ENCODE results near the gene LAMP1. TPM values are rescaled to one million over a fixed set of nuclear protein-coding genes. Genes with fewer than 3 reads are reported as not detected.

The LAMP1 gene
- total RNA-seq, 2 donors from 2014 or later: 92.5 to 102 TPM

DNA sequence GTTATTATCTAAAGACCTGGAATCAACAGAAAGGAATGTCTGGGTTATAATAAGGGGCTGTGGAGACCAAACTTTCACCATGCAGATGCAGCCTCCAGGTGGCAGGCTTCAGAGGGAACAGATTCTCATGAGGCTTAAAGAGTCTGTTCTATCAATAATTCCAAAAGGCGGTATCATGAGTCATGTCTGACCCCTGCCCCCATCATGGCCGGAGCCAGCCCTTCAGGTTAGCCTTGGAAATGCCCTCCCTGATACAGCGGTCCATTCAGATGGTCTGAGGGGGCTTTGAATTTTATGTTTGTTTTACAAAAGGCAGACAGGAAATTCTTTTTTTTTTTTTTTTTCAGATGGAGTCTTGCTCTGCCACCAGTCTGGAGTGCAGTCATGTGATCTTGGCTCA, 21.7 kb upstream of the LAMP1 start:
- Mint-ChIP-seq H3K36me3 (ENCODE audit: low read depth) (peaks cover 2% of the 10 kb centered on the region), H3K4me1 (peaks cover 11% of the 10 kb centered on the region), H3K27me3 (peaks cover 16% of the 10 kb centered on the region), H3K27ac (no peak overlapping the region), H3K4me3 (no peak overlapping the region)
- DNase-seq: no peak
- peak; percentile 65 for ATAC-seq
- no peaks in the 10 kb centered on the region for H3K9me3 ChIP-seq (ENCODE audit: control insufficient read depth, low read length, poor library complexity, severe bottlenecking)

DNA sequence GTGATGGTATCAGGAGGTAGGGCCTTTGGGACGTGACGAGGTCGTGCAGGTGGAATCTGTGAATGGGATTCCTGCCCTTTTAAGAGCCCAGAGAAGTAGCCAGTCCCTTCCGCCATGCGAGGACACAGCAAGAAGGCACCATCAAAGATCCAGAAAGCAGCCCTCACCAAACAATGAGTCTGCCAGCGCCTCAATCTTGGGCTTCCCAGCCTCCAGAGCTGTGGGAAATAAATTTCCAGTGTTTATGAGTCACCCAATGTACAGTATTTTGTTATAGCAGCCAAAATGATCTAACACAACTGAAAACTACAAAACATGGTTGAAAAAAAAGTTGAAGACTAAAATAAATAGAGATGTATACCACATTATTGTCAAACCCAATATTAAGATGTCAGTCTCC, 16.9 kb upstream of the LAMP1 start:
- no peak for DNase-seq
- Mint-ChIP-seq H3K27me3 (peaks cover 11% of the 10 kb centered on the region), H3K27ac (no peak overlapping the region), H3K36me3 (ENCODE audit: low read depth) (peaks cover 2% of the 10 kb centered on the region), H3K4me1 (peaks cover 2% of the 10 kb centered on the region), H3K4me3 (no peak overlapping the region)
- no peak for ATAC-seq
- H3K9me3 ChIP-seq (ENCODE audit: control insufficient read depth, low read length, poor library complexity, severe bottlenecking): no peaks in the 10 kb centered on the region

DNA sequence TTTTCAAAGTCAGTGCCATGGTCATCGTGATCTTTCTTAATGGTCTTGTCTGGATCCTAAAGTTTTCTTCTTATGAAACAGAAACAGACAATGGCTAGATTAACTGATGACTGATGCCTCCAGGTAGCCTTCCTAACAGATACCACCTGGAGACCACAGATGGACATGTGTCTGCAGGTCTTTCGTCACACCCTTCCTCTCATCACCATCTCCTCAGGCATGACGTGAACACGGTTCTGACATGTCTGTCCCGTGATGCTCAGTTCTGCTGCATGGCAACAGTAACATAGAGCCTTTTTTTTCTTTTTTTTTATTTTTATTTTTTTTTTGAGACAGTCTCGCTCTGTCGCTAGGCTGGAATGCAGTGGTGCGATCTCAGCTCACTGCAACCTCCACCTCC, 13.1 kb upstream of the LAMP1 start:
- Mint-ChIP-seq H3K36me3 (ENCODE audit: low read depth) (no peaks in the 10 kb centered on the region), H3K27ac (no peak overlapping the region), H3K4me1 (no peaks in the 10 kb centered on the region), H3K4me3 (no peak overlapping the region), H3K27me3 (peaks cover 17% of the 10 kb centered on the region)
- ATAC-seq (no peak), DNase-seq (no peak)
- no peaks in the 10 kb centered on the region for H3K9me3 ChIP-seq (ENCODE audit: control insufficient read depth, low read length, poor library complexity, severe bottlenecking)

DNA sequence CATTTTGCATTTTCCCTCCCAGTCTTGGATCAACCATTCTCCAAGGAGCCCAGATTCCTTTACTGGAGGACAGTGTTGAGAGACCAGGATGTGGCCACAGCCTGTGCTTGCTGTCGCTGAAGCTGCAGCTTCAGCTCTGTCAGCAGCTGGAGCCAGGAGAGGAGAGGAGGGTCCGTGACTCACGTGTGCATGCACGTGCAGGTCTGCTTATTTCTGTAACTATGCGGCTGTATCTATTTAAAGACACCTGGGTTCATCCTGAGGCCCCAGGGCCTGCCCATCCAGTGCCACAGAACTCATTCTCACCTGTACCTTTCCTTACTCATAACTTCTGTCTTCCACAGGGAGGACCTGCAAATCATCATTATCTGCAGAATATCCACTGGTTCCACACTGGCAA, 8.2 kb upstream of the LAMP1 start:
- Mint-ChIP-seq H3K27ac (no peak overlapping the region), H3K36me3 (ENCODE audit: low read depth) (peaks cover 2% of the 10 kb centered on the region), H3K4me1 (peaks cover 19% of the 10 kb centered on the region), H3K4me3 (no peak overlapping the region), H3K27me3 (peaks cover 31% of the 10 kb centered on the region)
- DNase-seq: no peak
- H3K9me3 ChIP-seq (ENCODE audit: control insufficient read depth, low read length, poor library complexity, severe bottlenecking): no peaks in the 10 kb centered on the region
- ATAC-seq: no peak

DNA sequence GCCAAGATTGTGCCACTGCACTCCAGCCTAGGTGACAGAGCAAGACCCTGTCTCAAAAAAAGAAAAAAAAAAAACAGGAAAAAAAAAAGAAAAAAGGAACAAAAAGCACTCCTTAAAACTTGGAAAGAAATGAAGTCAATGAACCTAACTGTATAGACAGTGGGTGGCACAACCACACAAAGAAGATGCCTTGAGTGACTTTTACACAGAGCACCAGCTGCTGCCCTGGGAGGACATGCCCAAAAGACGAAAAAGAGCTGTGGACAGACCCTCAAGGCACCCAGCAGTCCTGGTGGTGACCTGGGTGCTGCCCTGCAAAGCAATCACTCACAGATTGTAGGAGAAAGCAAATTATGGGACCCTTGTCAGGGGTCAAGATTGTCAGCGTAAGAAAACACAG, 5.9 kb upstream of the LAMP1 start:
- peaks cover 22% of the 10 kb centered on the region for H3K4me1 Mint-ChIP-seq
- H3K36me3 Mint-ChIP-seq (ENCODE audit: low read depth): peaks cover 2% of the 10 kb centered on the region
- DNase-seq: no peak
- H3K27ac Mint-ChIP-seq: peak overlapping the region; percentile 49
- no peaks in the 10 kb centered on the region for H3K9me3 ChIP-seq (ENCODE audit: control insufficient read depth, low read length, poor library complexity, severe bottlenecking)
- no peak for ATAC-seq
- peaks cover 26% of the 10 kb centered on the region for H3K27me3 Mint-ChIP-seq
- peak overlapping the region; percentile 77 for H3K4me3 Mint-ChIP-seq

DNA sequence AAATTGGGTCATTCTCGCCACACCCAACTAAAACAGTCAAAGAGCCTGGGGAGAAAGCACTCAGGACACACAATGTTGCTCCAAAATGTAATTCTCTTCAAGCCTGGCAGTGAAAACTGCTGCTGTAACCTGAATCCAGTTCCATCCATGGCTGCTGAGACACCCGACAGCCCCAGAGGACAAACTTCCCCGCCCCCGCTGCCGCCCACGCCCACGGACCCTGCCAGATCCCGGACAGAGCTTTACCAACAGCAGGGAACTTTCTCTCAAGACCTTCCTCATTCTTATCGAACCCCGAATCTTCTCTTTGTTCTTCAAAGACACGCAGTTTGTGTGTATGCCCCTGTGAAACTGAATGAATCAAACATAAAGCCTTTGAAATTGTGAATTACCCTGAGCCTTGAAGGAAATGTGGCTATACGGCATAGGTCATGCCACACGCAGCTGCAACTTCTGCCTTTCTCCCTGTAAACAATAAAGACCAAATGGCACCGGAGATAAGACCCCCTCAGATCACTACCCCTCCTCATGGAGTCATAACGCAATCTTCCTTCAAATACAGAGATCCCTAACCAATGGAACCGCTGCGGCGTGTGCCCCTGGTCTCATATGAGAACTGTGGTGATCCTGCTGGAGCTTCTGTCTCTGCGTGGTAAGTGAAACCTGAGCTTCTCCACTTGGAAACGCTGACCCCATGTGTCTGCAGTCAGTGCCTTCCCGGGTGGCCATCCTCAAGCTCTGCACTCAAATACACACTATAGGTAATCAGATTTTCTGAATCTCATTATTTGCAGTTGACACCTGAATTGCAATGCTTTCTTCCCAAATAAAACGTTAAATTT, 4.8 kb upstream of the LAMP1 start:
- peak overlapping the region; percentile 85 for H3K4me3 Mint-ChIP-seq
- H3K36me3 Mint-ChIP-seq (ENCODE audit: low read depth): peaks cover 2% of the 10 kb centered on the region
- peaks cover 24% of the 10 kb centered on the region for H3K4me1 Mint-ChIP-seq
- H3K27me3 Mint-ChIP-seq: peaks cover 26% of the 10 kb centered on the region
- ATAC-seq: peak; percentile 20
- peak overlapping the region; percentile 75 for H3K27ac Mint-ChIP-seq
- DNase-seq: no peak
- H3K9me3 ChIP-seq (ENCODE audit: control insufficient read depth, low read length, poor library complexity, severe bottlenecking): no peaks in the 10 kb centered on the region

DNA sequence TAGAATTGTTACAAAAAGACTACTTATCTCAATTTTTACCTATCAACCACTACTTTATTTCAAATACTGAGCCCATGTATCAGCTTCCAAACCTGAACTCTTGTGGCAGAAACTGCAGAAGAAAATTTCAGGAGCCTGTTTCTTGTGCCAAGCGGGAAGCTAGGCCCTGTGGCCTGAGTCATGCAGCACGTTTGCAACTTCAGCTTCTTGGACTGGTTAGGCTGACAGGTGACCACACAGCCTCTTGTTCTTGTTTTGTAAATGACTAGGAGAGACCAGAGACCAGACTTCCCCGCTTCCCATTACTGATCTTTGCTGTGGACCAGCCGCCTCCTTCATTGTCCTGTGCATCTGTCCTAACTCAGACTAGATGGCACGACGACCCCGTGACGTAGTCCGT, 3.4 kb upstream of the LAMP1 start:
- peak overlapping the region; percentile 19 for H3K4me3 Mint-ChIP-seq
- H3K27ac Mint-ChIP-seq: no peak overlapping the region
- H3K27me3 Mint-ChIP-seq: peaks cover 19% of the 10 kb centered on the region

DNA sequence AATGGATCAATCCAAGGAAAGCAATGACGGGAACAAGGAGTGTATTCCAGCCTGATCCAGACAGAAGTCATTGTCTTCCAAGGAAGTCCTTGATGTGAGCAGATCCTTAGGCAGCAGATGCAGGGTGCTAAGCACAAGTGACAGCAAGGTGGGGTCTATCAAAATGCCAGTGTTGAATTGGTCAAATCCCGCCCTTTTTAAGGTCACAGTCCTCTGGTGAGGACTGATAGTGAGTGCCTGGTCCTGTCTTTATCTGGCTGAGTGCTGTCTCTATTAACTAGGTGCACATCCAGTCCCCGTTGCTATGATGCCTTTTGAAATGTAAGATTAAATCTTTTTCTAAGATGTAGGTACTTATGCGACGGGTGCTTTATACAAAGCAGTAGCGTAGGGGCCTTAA, 1.3 kb upstream of the LAMP1 start:
- Mint-ChIP-seq H3K4me1 (peaks cover 32% of the 10 kb centered on the region), H3K4me3 (peak overlapping the region; percentile 69), H3K27ac (peak overlapping the region; percentile 74), H3K27me3 (peaks cover 9% of the 10 kb centered on the region), H3K36me3 (ENCODE audit: low read depth) (no peaks in the 10 kb centered on the region)
- ATAC-seq (no peak), DNase-seq (no peak)
- no peaks in the 10 kb centered on the region for H3K9me3 ChIP-seq (ENCODE audit: control insufficient read depth, low read length, poor library complexity, severe bottlenecking)

More for the DNA sequence above, 3.4 kb upstream of the LAMP1 start:
- peaks cover 36% of the 10 kb centered on the region for H3K4me1 Mint-ChIP-seq
- ATAC-seq (no peak), DNase-seq (no peak)
- H3K36me3 Mint-ChIP-seq (ENCODE audit: low read depth): peaks cover 2% of the 10 kb centered on the region
- H3K9me3 ChIP-seq (ENCODE audit: control insufficient read depth, low read length, poor library complexity, severe bottlenecking): no peaks in the 10 kb centered on the region

DNA sequence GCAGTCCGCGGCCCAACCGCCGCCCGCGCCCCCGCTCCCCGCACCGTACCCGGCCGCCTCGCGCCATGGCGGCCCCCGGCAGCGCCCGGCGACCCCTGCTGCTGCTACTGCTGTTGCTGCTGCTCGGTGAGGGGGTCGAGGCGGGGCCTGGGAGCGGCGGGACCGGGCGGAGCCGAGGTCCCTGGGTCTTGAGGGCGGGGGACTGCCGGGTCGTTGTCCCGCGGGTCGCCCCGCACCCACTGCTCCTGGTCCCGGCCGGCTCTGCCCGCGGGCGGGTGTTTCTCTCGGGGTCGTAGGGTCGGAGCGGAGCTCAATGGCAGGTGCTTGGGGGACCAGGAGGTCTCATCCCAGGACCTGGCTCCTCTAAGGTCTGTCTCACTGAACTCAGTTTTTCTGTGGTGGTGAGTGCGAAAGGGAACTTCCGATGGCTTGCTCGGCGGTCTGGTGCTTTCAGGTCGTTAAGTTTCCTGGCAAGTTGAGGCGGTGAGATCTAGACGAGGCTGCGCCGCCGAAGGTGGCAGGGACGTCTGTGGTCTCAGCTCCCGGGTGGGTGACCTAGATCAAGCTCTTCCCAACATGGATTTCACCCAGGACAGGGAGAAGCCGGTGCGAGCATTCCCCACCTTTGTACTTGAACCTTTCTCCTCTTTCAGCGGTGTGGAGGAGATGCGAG, 467 bp downstream of the LAMP1 start:
- Mint-ChIP-seq H3K36me3 (ENCODE audit: low read depth) (no peaks in the 10 kb centered on the region), H3K4me3 (peak overlapping the region; percentile 95), H3K27me3 (peaks cover 1% of the 10 kb centered on the region), H3K27ac (peak overlapping the region; percentile 74), H3K4me1 (peaks cover 23% of the 10 kb centered on the region)
- peak; percentile 72 for ATAC-seq
- DNase-seq: peak; percentile 34 to 51 (median 41)
- H3K9me3 ChIP-seq (ENCODE audit: control insufficient read depth, low read length, poor library complexity, severe bottlenecking): no peaks in the 10 kb centered on the region

DNA sequence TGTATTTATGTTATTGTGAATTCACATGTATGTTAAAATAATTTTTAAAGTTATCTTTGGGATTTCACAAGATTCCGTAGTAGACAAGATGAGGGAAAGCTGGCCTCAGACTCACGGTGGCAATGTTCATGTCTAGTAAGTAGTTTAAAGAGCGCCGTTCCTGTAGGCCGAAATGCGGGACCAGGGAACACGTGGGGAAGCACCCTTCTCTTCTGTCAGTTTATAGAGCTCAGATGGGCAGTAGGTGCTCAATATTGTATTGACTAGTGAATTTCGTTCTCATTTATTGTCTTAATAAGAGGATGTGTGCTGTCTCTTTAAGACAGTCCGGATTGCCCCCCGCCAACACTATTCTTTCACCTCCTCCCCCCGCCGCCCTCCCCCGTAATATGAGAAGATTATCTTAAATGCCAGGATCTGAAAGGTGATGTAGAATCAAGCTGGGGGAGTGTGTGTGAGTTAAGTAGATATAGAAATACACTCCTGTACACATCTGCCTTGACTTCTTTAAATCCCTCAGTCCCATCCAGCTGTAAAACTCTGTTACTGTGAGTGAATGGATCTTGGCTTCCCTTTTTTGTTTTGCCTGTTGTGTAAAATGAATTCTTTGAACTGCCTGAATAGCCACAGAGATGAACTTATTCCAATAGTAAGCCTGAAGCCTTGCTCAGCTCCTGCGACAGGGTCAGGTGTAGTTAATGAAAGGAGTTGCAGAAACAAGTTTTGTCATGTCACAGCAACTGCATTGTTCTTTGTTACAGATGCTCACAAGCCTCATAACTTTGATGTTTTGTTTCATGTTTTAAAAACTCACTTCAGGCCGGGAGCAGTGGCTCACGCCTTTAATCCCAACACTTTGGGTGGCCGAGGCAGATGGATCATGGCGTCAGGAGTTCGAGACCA, 1.3 kb downstream of the LAMP1 start:
- peak overlapping the region; percentile 95 for H3K4me3 Mint-ChIP-seq
- no peak for ATAC-seq
- no peaks in the 10 kb centered on the region for H3K27me3 Mint-ChIP-seq
- peak overlapping the region; percentile 74 for H3K27ac Mint-ChIP-seq
- no peak for DNase-seq
- peaks cover 26% of the 10 kb centered on the region for H3K4me1 Mint-ChIP-seq
- no peaks in the 10 kb centered on the region for H3K36me3 Mint-ChIP-seq (ENCODE audit: low read depth)
- H3K9me3 ChIP-seq (ENCODE audit: control insufficient read depth, low read length, poor library complexity, severe bottlenecking): no peaks in the 10 kb centered on the region

DNA sequence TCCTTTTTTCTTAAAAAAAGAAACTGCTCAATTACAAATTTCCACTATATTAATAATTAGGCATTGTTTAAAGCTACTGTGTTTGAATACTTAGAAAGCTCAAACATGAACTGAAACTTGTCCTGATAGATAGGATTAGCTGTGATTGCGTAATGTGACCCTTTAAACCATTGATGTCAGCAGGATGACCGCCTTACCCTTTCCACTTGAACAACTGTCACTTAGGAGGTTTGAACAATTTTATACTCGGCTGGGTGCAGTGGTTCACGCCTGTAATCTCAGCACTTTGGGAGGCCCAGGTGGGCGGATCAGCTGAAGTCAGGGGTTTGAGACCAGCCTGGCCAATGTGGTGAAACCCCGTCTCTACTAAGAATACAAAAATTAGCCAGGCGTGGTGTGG, 2.9 kb downstream of the LAMP1 start:
- H3K4me3 Mint-ChIP-seq: no peak overlapping the region

DNA sequence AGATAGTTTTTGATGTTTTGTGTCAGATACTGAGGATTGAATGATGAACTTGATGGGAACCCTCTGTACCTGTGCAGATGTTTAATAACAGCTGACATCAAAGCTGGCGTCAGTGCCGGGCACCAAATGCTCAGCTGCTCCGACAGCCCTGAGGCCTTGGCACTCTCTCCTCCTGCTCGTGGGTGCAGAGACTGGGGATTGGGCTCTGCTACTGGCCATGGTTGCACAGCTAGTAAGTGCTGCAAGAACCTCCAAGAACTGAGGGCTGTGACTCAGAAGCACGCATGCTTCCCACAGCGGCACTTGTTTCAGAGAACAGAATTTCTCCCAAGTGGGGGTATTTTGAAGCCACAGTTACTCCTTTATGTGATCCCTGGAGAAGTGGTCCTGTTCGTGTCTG, 5.9 kb downstream of the LAMP1 start:
- Mint-ChIP-seq H3K4me1 (peaks cover 28% of the 10 kb centered on the region), H3K4me3 (no peak overlapping the region), H3K27ac (no peak overlapping the region), H3K27me3 (no peaks in the 10 kb centered on the region), H3K36me3 (ENCODE audit: low read depth) (no peaks in the 10 kb centered on the region)
- H3K9me3 ChIP-seq (ENCODE audit: control insufficient read depth, low read length, poor library complexity, severe bottlenecking): no peaks in the 10 kb centered on the region
- DNase-seq (no peak), ATAC-seq (no peak)

More for the DNA sequence above, 2.9 kb downstream of the LAMP1 start:
- Mint-ChIP-seq H3K27me3 (no peaks in the 10 kb centered on the region), H3K4me1 (peaks cover 33% of the 10 kb centered on the region), H3K27ac (no peak overlapping the region), H3K36me3 (ENCODE audit: low read depth) (no peaks in the 10 kb centered on the region)
- ATAC-seq (no peak), DNase-seq (no peak)
- no peaks in the 10 kb centered on the region for H3K9me3 ChIP-seq (ENCODE audit: control insufficient read depth, low read length, poor library complexity, severe bottlenecking)

DNA sequence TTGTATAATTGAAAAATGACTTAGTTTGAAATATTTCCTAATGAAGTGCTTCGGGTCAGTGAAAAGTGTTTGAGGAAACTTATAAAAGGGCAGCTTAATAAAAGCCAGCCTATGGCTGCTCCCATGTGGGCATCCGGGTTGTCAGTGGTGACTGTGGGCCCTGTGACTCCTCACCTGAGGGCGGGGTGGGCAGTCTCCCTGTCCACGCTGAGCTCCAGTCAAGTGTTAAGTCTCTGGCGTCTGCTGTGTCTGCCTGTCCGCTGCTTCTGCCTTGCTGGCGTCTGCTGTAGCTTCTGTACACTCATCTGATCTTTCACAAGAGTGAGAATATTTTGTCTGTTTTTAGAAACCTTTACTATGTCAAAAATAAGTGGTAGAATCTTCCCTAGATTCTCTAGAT, 7.1 kb downstream of the LAMP1 start:
- H3K36me3 Mint-ChIP-seq (ENCODE audit: low read depth): no peaks in the 10 kb centered on the region
- H3K4me3 Mint-ChIP-seq: no peak overlapping the region
- H3K27me3 Mint-ChIP-seq: no peaks in the 10 kb centered on the region
- no peak for ATAC-seq
- H3K4me1 Mint-ChIP-seq: peaks cover 20% of the 10 kb centered on the region
- no peaks in the 10 kb centered on the region for H3K9me3 ChIP-seq (ENCODE audit: control insufficient read depth, low read length, poor library complexity, severe bottlenecking)
- DNase-seq: no peak
- peak overlapping the region; percentile 8 for H3K27ac Mint-ChIP-seq
